M059J (cell line): Measurements from ENCODE around the gene USP47. TPM values are rescaled to one million over a fixed set of nuclear protein-coding genes. Genes with fewer than 3 reads are reported as not detected.

Source experiments
- DNase-seq: peaks from one replicate; pipeline ENCODE4 v3.0.0-alpha.2; 2012; ENCODE audit warnings: low read depth
- total RNA-seq: library from RNA; depleted of rRNA; stranded (reverse); fragments of >200 nt; shearing (Covaris generic); gene quantifications from 2 replicates; pipeline ENCODE4 v1.2.3, GENCODE V29; 2014; rRNA removed

USP47 gene
- 30.1 and 39.9 TPM in 2 replicates for total RNA-seq

- DNase-seq: peak; percentile 90
Measured at GRCh38 chr11:11841723-11842420, at the start of gene USP47. USP47 (plus strand) TSS chr11:11841972; CDS start chr11:11842186, 214 bp downstream.

GRCh38 chr11:11793073-11793472 lies 48.7 kb upstream of the USP47 start:
- DNase-seq: no peak

GRCh38 chr11:11798586-11799438 lies 43.0 kb upstream of the USP47 start:
- DNase-seq: peak; percentile 50

GRCh38 chr11:11805228-11805627 lies 36.5 kb upstream of the USP47 start:
- DNase-seq: no peak

GRCh38 chr11:11806074-11806473 lies 35.7 kb upstream of the USP47 start:
- DNase-seq: no peak

- no peak for DNase-seq
Measured at GRCh38 chr11:11806586-11806985, 35.2 kb upstream of the USP47 start.

- no peak for DNase-seq
Measured at GRCh38 chr11:11807811-11808782, 33.7 kb upstream of the USP47 start.

- DNase-seq: no peak
Measured at GRCh38 chr11:11808992-11809615, 32.7 kb upstream of the USP47 start.

GRCh38 chr11:11810764-11811726 lies 30.7 kb upstream of the USP47 start:
- DNase-seq: no peak

- peak; percentile 94 for DNase-seq
Measured at GRCh38 chr11:11813288-11813962, 28.3 kb upstream of the USP47 start.

GRCh38 chr11:11814614-11815452 lies 26.9 kb upstream of the USP47 start:
- DNase-seq: no peak

GRCh38 chr11:11816511-11817314 lies 25.1 kb upstream of the USP47 start:
- DNase-seq: no peak

- no peak for DNase-seq
Measured at GRCh38 chr11:11817957-11818356, 23.8 kb upstream of the USP47 start.

- no peak for DNase-seq
Measured at GRCh38 chr11:11818529-11819121, 23.1 kb upstream of the USP47 start.

GRCh38 chr11:11821899-11822298 lies 19.9 kb upstream of the USP47 start:
- DNase-seq: no peak

- no peak for DNase-seq
Measured at GRCh38 chr11:11822946-11823345, 18.8 kb upstream of the USP47 start.

- DNase-seq: no peak
Measured at GRCh38 chr11:11826260-11826659, 15.5 kb upstream of the USP47 start.
